Measurements from ENCODE around the gene BID. TPM values are rescaled to one million over a fixed set of nuclear protein-coding genes. Genes with fewer than 3 reads are reported as not detected.

The BID gene
- total RNA-seq, 1 experiment from 2014 or later = 32.5 TPM

DNA sequence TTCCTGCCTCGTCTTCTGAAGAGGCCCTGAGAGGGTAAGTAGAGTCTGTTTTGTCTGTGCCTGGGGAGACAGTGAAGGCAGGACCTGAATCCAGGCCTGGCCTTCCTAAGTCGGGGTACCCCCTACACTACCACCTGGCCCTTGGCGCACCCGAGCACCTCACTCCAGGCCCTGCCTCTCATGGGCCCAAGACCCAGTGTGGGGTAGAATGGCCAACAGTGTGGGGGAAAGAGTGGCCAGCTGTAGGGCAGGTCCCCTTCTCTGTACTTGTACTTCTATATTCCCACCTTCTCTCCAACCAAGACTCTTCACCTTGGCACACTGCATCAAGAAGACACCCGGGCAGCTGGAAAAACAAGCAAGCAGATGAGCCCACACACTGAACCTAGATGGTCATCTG lies 22.4 kb upstream of the BID start (continued):
- TF ChIP-seq, protein P1, sequence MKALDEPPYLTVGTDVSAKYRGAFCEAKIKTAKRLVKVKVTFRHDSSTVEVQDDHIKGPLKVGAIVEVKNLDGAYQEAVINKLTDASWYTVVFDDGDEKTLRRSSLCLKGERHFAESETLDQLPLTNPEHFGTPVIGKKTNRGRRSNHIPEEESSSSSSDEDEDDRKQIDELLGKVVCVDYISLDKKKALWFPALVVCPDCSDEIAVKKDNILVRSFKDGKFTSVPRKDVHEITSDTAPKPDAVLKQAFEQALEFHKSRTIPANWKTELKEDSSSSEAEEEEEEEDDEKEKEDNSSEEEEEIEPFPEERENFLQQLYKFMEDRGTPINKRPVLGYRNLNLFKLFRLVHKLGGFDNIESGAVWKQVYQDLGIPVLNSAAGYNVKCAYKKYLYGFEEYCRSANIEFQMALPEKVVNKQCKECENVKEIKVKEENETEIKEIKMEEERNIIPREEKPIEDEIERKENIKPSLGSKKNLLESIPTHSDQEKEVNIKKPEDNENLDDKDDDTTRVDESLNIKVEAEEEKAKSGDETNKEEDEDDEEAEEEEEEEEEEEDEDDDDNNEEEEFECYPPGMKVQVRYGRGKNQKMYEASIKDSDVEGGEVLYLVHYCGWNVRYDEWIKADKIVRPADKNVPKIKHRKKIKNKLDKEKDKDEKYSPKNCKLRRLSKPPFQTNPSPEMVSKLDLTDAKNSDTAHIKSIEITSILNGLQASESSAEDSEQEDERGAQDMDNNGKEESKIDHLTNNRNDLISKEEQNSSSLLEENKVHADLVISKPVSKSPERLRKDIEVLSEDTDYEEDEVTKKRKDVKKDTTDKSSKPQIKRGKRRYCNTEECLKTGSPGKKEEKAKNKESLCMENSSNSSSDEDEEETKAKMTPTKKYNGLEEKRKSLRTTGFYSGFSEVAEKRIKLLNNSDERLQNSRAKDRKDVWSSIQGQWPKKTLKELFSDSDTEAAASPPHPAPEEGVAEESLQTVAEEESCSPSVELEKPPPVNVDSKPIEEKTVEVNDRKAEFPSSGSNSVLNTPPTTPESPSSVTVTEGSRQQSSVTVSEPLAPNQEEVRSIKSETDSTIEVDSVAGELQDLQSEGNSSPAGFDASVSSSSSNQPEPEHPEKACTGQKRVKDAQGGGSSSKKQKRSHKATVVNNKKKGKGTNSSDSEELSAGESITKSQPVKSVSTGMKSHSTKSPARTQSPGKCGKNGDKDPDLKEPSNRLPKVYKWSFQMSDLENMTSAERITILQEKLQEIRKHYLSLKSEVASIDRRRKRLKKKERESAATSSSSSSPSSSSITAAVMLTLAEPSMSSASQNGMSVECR (CRISPR knock-in tag; IDR thresholded peaks at IDR 0.05; ENCODE audit: borderline replicate concordance) = no peak
- TF ChIP-seq CREM (CRISPR knock-in tag; IDR thresholded peaks at IDR 0.05) = no peak
- TF ChIP-seq GABPB1 (CRISPR knock-in tag; IDR thresholded peaks at IDR 0.05) = no peak

DNA sequence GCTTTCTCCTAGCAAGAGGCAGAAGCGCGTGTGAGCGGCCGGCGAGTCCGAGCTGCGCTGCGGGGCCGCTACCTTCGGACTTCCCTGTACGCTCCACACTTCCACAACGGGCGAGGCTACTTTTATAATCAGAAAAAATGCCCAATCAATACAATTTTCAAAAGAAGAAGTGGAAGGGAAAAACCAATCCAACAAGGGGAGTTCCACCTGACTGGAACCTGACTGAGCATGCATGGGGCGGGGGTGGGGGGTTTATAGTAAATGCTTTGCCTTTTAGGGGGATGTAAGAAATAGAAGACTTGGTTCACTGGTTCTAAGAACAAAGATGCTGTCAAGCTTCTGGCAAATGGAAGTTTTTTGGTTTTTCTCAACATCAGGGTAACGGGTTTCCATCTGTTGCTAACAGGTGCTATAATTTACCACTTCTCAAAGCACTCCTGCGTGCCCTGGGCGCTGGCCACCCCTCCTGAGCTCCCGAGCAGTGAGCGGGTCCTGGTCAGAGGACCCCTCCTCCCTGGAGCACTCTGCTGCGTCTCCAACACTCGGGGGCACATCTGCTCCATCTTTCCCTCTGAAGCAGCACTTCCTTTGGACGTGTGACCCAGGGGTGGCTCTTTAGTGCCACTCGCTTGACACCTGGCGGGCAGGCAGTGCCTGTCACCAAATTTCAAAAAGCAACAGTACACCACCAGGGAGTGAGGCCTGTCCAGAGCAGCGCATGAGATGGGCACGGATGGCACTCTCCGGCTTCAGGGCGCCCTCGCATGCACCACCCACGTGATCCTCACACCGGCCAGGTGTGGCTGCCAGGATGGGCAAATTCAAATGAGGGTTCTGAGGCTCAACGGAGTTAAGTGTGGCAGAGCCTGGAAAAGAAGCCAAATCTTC lies 21.6 kb upstream of the BID start:
- TF ChIP-seq, protein P2, sequence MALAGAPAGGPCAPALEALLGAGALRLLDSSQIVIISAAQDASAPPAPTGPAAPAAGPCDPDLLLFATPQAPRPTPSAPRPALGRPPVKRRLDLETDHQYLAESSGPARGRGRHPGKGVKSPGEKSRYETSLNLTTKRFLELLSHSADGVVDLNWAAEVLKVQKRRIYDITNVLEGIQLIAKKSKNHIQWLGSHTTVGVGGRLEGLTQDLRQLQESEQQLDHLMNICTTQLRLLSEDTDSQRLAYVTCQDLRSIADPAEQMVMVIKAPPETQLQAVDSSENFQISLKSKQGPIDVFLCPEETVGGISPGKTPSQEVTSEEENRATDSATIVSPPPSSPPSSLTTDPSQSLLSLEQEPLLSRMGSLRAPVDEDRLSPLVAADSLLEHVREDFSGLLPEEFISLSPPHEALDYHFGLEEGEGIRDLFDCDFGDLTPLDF (CRISPR knock-in tag; IDR thresholded peaks at IDR 0.05) = no peak
- TF ChIP-seq NFE2L1 (CRISPR knock-in tag; IDR thresholded peaks at IDR 0.05) (no peak), ZNF423 (CRISPR knock-in tag; IDR thresholded peaks at IDR 0.05) (no peak)
- TF ChIP-seq, protein P3, sequence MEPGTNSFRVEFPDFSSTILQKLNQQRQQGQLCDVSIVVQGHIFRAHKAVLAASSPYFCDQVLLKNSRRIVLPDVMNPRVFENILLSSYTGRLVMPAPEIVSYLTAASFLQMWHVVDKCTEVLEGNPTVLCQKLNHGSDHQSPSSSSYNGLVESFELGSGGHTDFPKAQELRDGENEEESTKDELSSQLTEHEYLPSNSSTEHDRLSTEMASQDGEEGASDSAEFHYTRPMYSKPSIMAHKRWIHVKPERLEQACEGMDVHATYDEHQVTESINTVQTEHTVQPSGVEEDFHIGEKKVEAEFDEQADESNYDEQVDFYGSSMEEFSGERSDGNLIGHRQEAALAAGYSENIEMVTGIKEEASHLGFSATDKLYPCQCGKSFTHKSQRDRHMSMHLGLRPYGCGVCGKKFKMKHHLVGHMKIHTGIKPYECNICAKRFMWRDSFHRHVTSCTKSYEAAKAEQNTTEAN (CRISPR knock-in tag; IDR thresholded peaks at IDR 0.05) = no peak
- POLR2A ChIA-PET = no interaction called here
- H3K9me3 Mint-ChIP-seq = no peaks in the 10 kb centered on the region
- H3K27ac Mint-ChIP-seq = no peak overlapping the region
- H3K4me1 Mint-ChIP-seq = no peaks in the 10 kb centered on the region
- H3K4me3 Mint-ChIP-seq = no peak overlapping the region
- CTCF ChIA-PET = interaction anchor here (1.4 to 2.0 kb wide), 3 partner anchors 9 to 280 kb away, joined by 4 to 8 read pairs (median 5); no protein-coding TSS in a partner anchor
- no peak for ATAC-seq
- no peaks in the 10 kb centered on the region for H3K36me3 Mint-ChIP-seq
- no peaks in the 10 kb centered on the region for H3K27me3 Mint-ChIP-seq (ENCODE audit: low read depth)
- no peak for DNase-seq (ENCODE audit: low spot score)

- no peaks in the 10 kb centered on the region for H3K27me3 Mint-ChIP-seq (ENCODE audit: low read depth)
- ChIA-PET POLR2A (no interaction called here), CTCF (interaction anchor here (0.6 to 2.0 kb wide), 4 partner anchors 8 to 262 kb away, joined by 3 to 8 read pairs (median 4); no protein-coding TSS in a partner anchor)
- H3K27ac Mint-ChIP-seq = no peak overlapping the region
- ATAC-seq = no peak
- no peaks in the 10 kb centered on the region for H3K9me3 Mint-ChIP-seq
- H3K36me3 Mint-ChIP-seq = no peaks in the 10 kb centered on the region
- no peaks in the 10 kb centered on the region for H3K4me1 Mint-ChIP-seq
- H3K4me3 Mint-ChIP-seq = no peak overlapping the region
- no peak for DNase-seq (ENCODE audit: low spot score)
- TF ChIP-seq SOX15 (CRISPR knock-in tag; IDR thresholded peaks at IDR 0.05) (no peak), ZNF317 (CRISPR knock-in tag; IDR thresholded peaks at IDR 0.05; ENCODE audit: borderline replicate concordance, low read depth) (no peak), IRF2 (CRISPR knock-in tag; IDR thresholded peaks at IDR 0.05; ENCODE audit: borderline replicate concordance, low read depth) (no peak), JUN (CRISPR knock-in tag; IDR thresholded peaks at IDR 0.05) (no peak), RELA (CRISPR knock-in tag; IDR thresholded peaks at IDR 0.05; ENCODE audit: borderline replicate concordance) (no peak), ZMAT4 (CRISPR knock-in tag; IDR thresholded peaks at IDR 0.05) (no peak), ATF1 (CRISPR knock-in tag; IDR thresholded peaks at IDR 0.05) (no peak), ATF6 (CRISPR knock-in tag; IDR thresholded peaks at IDR 0.05) (no peak), MLX (CRISPR knock-in tag; IDR thresholded peaks at IDR 0.05) (no peak), CREB1 (CRISPR knock-in tag; IDR thresholded peaks at IDR 0.05) (no peak), NR3C1 (CRISPR knock-in tag; conservative IDR thresholded peaks at IDR 0.05; ENCODE audit: low read depth) (no peak), PRRX2 (CRISPR knock-in tag; IDR thresholded peaks at IDR 0.05) (no peak), FOXP1 (CRISPR knock-in tag; IDR thresholded peaks at IDR 0.05; ENCODE audit: borderline replicate concordance) (no peak)
Measured at GRCh38 chr22:17794726-17795542, 20.7 kb upstream of the BID start.

Measured in WTC11 (cell line).